ENCODE results near the gene GYS1.

The GYS1 gene

GRCh38 chr19:48988860-48989259 is 4.2 kb downstream of the GYS1 start:
- no peak for DNase-seq (ENCODE audit: low read depth, low spot score)

GRCh38 chr19:48988286-48988685 is 4.8 kb downstream of the GYS1 start:
- no peak for DNase-seq (ENCODE audit: low read depth, low spot score)

- DNase-seq (ENCODE audit: low read depth, low spot score): no peak
Observed at GRCh38 chr19:48987323-48987722, 5.8 kb downstream of the GYS1 start.

- DNase-seq (ENCODE audit: low read depth, low spot score): no peak
Observed at GRCh38 chr19:48986211-48986610, 6.9 kb downstream of the GYS1 start.

GRCh38 chr19:48985711-48986110 is 7.4 kb downstream of the GYS1 start:
- DNase-seq (ENCODE audit: low read depth, low spot score): no peak

GRCh38 chr19:48982280-48982679 is 10.8 kb downstream of the GYS1 start:
- DNase-seq (ENCODE audit: low read depth, low spot score): no peak

GRCh38 chr19:48977061-48977460 is 16.0 kb downstream of the GYS1 start:
- no peak for DNase-seq (ENCODE audit: low read depth, low spot score)

GRCh38 chr19:48975947-48976847 is 16.9 kb downstream of the GYS1 start:
- no peak for DNase-seq (ENCODE audit: low read depth, low spot score)

- peak; percentile 90 for DNase-seq (ENCODE audit: low read depth, low spot score)
Observed at GRCh38 chr19:48970923-48971395, 22.1 kb downstream of the GYS1 start.

GRCh38 chr19:48970139-48970766 is 22.9 kb downstream of the GYS1 start:
- no peak for DNase-seq (ENCODE audit: low read depth, low spot score)

- DNase-seq (ENCODE audit: low read depth, low spot score): no peak
Observed at GRCh38 chr19:48969276-48970138, 23.6 kb downstream of the GYS1 start.

GRCh38 chr19:48968813-48969218 is 24.3 kb downstream of the GYS1 start:
- peak; percentile 22 for DNase-seq (ENCODE audit: low read depth, low spot score)

- DNase-seq (ENCODE audit: low read depth, low spot score): peak; percentile 8
Observed at GRCh38 chr19:48968179-48968661, 24.9 kb downstream of the GYS1 start.

- peak; percentile 9 for DNase-seq (ENCODE audit: low read depth, low spot score)
Observed at GRCh38 chr19:48967346-48968178, 25.5 kb downstream of the GYS1 start.

GRCh38 chr19:48966541-48967345 is 26.4 kb downstream of the GYS1 start:
- DNase-seq (ENCODE audit: low read depth, low spot score): no peak

- DNase-seq (ENCODE audit: low read depth, low spot score): peak; percentile 91
Observed at GRCh38 chr19:48965806-48966540, 27.1 kb downstream of the GYS1 start.

GRCh38 chr19:48965040-48965805 is 27.9 kb downstream of the GYS1 start, which contains the start of gene FTL:
TSS of gene FTL (plus strand) at chr19:48965309. CDS start at chr19:48965508, 199 bp downstream.
- peak; percentile 98 for DNase-seq (ENCODE audit: low read depth, low spot score)
